ENCODE results near the gene RUFY1. TPM values are rescaled to one million over a fixed set of nuclear protein-coding genes. Genes with fewer than 3 reads are reported as not detected.

RUFY1 gene
- total and polyA plus RNA-seq, 9 of the 15 experiments (the other 6 are each of a cell fraction or from before 2014, with no cell fraction given), result 5.0 to 41.7 (median 29.6) TPM

GRCh38 chr5:179550511-179551342, at the start of gene RUFY1 (continued):
- 0 out of 6 replicates have a peak, but pooled peaks of 1 of the 3 experiments have one; percentile 1 for TF ChIP-seq CTCF (IDR thresholded peaks at IDR 0.05 in 2 of 3, conservative IDR thresholded peaks at IDR 0.05 in 1 of 3; ENCODE audit: insufficient read depth in 2 of 3, low read depth in 1 of 3, low read length in 3 of 3)
- TF ChIP-seq E2F6 (IDR thresholded peaks at IDR 0.05; ENCODE audit: borderline replicate concordance in 1 of 2, extremely low read depth in 1 of 2, insufficient read depth in 1 of 2, insufficient read length in 1 of 2, low read depth in 1 of 2, low read length in 1 of 2, poor library complexity in 1 of 2, severe bottlenecking in 1 of 2), result no peak
- TF ChIP-seq ZNF431 (CRISPR knock-in tag; IDR thresholded peaks at IDR 0.05), result peak; percentile 55
- TF ChIP-seq HDAC1 (IDR thresholded peaks at IDR 0.05), result peak in 1 of 2 experiments; percentile 26; a peak in 2 of 4 replicates
- TF ChIP-seq FOXP1 (CRISPR knock-in tag; IDR thresholded peaks at IDR 0.05), result peak; percentile 45
- TF ChIP-seq GTF2F1 (IDR thresholded peaks at IDR 0.05; ENCODE audit: low read depth, low read length), result no peak
- TF ChIP-seq SMAD4 (CRISPR knock-in tag; conservative IDR thresholded peaks at IDR 0.05), result peak; percentile 84
- no peak for TF ChIP-seq MLLT1 (IDR thresholded peaks at IDR 0.05)
- TF ChIP-seq VEZF1 (CRISPR knock-in tag; IDR thresholded peaks at IDR 0.05), result peak; percentile 98
- peak; percentile 79; the same call in 1 of the 2 replicates for TF ChIP-seq GATAD2B (IDR thresholded peaks at IDR 0.05; ENCODE audit: borderline replicate concordance)
- peak; percentile 6; the same call in 1 of the 2 replicates for TF ChIP-seq ELF1 (tag; IDR thresholded peaks at IDR 0.05)
- TF ChIP-seq ZNF384 (IDR thresholded peaks at IDR 0.05; ENCODE audit: low read depth, low read length), result no peak
- TF ChIP-seq ETV5 (CRISPR knock-in tag; IDR thresholded peaks at IDR 0.05; ENCODE audit: low read depth), result no peak
- TF ChIP-seq NRF1 (conservative IDR thresholded peaks at IDR 0.05 in 1 of 2, IDR thresholded peaks at IDR 0.05 in 1 of 2), result peak; percentile 60 to 71
- TF ChIP-seq TCF7 (IDR thresholded peaks at IDR 0.05; ENCODE audit: borderline replicate concordance), result no peak
- peak; percentile 97 for TF ChIP-seq ZNF766 (CRISPR knock-in tag; conservative IDR thresholded peaks at IDR 0.05)
- peak; percentile 40 to 48; a peak in 2 of 4 replicates for TF ChIP-seq SIN3A (IDR thresholded peaks at IDR 0.05; ENCODE audit: borderline replicate concordance in 2 of 2, control insufficient read depth in 1 of 2, low read depth in 2 of 2, low read length in 2 of 2)
